SW480 (cell line): ENCODE measurements around the gene KRTAP4-7.
"Not testable (repeated sequence)": the region's sequence is repeated elsewhere in the genome, so short reads cannot be mapped to it uniquely, and the experiment has no call there.

Experiments
- DNase-seq: peaks from one replicate; pipeline ENCODE4 v3.0.0-alpha.2; 2016; ENCODE audit warnings: low spot score

KRTAP4-7 gene

GRCh38 chr17:41065016-41065689 is 18.8 kb upstream of the KRTAP4-7 start:
- not testable (repeated sequence) for DNase-seq

DNA sequence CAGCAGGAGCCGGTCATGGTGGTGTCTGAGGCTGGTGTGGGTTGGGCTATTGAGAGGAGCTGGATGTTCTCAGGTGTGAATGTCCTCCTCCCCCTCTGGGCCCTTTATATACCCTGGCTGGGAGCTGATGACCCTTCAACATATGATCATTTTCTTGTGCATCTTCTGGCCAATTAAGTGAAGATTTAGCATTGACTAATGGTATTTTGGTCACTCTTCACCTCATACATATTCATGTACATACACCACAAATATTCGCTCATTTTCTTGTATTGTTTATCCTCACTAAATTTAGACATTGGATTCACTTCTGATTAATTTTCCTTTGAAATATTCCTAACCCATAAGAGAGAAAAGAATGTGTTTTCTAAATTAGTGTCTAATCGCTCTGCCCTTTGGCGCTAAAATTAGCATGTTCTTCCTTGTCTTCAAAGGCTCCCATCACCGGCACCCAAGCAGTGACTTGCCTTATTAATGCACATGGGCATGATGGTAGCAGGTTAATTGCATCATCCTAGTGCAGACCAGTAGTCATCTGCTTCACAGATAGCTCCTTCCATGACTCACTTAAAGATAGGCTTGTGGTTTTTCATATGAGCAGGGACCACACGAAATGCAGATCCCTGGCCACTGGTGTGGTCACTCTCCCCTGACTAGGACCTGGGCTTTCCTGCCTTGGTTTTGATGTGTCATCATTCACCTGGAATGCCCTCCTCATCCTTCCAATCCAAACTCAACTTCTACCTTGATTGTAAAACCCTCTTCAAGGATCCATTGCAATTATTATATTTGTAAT is 17.9 kb upstream of the KRTAP4-7 start, which contains the start of gene KRTAP2-4:
TSS of gene KRTAP2-4 (minus strand) at position 51 of the 796 bp plus-strand sequence. CDS start at position 17, 34 bp downstream.
- DNase-seq = peak; percentile 94

DNA sequence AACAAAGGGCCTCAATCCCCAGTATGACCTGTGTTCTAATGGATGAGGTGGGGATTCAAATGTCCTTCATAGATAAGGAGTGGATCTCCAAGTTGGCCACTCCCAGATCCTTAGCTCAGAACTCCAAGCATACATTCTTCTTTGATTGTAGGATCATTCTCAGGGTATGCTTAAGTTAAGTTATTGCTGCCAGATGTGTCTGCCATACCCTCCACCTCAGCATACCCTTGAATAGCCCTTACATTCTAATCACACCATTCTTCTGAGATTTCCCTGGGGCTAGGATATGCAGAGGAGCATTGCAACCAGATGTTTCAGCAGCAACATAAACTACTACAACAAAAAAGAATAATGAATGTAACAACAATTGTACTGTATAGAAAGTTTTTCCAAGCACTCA is 16.7 kb upstream of the KRTAP4-7 start:
- no peak for DNase-seq

DNA sequence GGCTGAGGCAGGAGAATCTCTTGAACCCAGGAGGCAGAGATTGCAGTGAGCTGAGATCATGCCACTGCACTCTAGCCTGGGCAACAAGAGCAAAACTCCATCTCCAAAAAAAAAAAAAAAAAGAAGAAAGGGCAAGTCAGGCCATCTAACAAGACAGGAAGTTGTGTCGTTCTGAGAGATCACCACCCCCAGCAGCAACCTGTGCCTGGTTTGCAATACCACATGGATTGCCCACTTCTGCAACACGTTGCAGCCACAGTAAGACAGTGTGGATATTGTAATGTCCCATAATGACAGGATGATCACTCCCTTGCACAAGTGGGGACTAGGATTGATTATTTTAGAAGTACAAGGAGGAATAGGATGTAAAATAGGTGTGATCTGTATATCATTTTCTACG is 14.9 kb upstream of the KRTAP4-7 start:
- no peak for DNase-seq

DNA sequence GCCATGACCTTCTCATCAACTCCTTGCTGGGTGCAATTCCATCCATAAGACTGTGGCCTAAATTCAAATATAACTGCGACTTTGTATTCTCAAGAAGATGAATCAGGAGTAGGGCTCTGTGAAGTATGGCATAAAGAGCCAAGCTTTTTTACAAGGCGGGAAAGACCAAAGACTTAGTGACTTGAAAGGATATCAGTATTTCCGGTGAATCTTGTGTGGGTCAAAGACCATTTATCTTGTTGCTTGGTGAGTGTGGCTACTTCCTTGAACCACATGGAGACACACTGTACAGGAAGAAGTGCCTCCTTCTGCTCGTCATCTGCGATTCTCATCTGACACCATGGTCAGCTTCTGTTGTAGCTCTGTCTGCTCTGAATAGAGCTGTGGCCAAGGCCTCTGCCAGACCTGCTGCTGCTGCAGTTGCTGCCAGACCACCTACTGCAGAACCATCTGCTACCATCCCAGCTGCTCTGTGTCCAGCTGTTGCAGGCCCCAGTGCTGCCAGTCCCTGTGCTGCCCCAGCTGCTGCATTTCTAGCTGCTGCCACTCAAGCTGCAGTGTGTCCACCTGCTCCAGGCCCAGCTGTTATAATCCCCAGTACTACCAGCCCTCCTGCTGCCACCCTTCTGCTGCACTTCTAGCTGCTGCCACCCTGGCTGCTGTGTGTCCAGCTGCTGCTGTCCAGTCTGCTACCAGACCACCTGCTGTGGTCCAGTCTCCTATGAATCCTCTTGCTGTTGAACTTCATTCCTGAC is 12.2 kb upstream of the KRTAP4-7 start:
- DNase-seq = no peak

DNA sequence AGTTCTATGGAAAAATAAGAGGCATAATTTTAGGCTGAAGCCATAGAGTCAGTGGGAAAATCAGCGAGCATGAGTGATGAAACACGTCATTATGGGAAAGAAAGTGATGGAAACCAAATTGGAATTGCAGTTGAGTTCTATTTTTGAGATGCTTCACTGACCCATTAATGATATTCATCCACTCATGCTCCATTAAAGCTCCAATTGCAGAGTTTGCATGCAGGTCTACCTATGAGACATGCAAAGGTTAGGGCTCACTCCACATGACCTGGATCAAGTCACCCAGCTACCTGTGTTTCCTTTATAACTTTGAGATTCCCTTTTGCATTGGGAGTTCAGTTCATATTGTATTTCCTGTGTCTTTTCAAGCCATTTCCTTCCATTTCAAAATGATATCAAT is 10.3 kb upstream of the KRTAP4-7 start:
- DNase-seq = no peak

GRCh38 chr17:41076788-41077187 is 7.2 kb upstream of the KRTAP4-7 start:
- no peak for DNase-seq

DNA sequence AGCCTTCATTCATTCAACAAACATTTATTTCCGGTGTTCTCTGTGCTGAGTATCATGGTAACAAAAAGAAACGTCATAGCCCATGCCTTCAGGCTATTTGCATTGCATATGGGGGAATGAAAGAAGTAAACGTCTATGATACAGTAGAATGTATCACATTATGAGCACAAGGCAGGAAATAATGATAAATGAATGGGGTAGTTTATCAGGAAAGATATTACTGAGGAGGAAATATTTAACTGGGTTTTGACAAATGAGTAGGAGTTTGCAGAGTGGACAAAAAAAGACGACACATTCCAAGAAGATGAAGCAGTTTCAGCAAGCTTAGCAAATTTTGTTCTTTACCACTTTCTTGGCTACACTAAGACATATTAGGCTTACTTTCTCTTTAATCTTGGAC is 1.3 kb upstream of the KRTAP4-7 start:
- DNase-seq = no peak

DNA sequence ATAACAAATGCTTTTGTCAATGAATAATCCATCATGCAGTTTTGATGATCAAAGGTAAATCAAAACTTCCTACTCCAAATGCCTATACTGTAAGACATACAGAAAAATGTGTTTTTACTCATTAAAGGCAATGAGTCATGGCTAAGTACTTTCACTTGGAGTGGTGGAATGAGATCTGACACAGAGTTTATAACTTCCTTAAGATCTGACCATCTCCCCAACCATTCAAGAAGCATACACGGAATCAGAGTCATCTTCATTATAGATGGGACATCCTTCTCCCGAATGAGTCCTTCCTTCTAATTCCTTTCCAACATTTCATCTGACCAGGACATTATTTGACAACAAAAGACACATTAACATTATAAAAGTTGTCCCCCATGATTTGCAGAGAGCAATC is 523 bp upstream of the KRTAP4-7 start:
- DNase-seq = not testable (repeated sequence)

DNA sequence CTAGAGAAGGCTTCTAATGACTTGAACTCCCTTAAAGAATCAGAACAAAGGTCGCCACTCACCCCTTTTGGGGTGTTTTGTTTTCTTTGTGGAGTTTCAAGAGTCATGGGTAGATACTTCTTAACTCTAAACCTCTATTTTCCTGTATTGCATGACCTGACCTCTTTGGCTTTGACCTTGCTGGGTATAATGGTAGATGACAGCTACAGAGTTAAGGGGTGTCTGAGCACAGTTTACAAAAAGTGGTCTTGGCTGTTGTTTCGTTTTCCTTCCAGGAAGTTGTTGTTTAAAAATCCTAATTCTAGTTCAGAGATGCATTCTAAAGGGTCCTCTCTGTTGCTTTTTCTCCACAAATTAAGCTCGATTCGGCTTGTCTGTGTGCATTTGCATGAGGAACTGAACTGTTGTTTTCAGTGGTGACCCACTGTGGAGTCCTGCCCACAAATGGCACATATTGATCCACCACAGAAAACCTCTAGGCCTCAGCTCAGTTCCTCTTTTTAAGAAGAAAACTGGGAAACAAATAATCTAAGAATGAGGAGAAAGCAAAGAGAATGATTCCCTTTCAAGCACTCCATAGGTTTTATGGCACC is 4.9 kb downstream of the KRTAP4-7 start:
- not testable (repeated sequence) for DNase-seq

DNA sequence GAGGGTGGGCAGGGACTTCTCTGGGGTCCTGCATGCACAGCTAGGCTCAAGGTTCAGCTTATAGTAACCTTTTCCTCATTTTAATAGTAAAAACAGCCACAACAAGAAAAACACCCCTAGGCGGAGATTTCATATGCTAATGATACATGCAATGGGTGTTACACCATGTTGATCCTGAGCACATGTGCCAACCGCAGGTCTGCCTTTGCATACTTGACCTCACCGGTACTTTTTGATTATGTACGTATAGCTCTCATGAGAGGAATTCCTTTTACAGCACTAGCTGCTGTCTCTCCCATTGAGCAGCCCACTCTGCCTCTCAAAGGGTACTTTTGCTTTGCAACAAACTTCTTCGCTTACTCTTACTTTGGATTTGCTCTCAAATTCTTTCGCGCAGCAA is 12.1 kb downstream of the KRTAP4-7 start:
- DNase-seq = peak; percentile 14

DNA sequence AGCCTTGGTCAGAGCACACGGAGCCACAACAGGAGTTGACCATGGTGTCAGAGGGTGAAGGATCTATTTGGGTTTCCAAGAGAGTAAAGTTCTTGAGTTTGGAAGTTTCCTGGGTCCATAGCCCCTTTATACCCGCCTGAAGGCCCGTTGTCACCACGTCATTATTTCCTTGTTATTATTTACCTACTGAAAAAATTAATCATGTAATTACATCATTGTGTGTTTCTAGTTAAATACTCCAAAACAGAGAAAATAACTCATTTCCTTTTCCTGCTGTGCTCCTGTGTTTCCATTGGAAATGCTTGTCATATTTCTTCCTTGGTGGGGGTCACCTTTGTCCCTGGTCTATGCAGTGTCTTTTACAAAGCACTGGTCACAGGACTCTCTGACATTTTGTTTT is 14.1 kb downstream of the KRTAP4-7 start, which contains the start of gene KRTAP4-8:
TSS of gene KRTAP4-8 (minus strand) at position 101 of the 400 bp plus-strand sequence. CDS start at position 43, 58 bp downstream.
- no peak for DNase-seq

- no peak for DNase-seq
These were observed 14.5 kb downstream of the KRTAP4-7 start for GRCh38 chr17:41098481-41098880.

DNA sequence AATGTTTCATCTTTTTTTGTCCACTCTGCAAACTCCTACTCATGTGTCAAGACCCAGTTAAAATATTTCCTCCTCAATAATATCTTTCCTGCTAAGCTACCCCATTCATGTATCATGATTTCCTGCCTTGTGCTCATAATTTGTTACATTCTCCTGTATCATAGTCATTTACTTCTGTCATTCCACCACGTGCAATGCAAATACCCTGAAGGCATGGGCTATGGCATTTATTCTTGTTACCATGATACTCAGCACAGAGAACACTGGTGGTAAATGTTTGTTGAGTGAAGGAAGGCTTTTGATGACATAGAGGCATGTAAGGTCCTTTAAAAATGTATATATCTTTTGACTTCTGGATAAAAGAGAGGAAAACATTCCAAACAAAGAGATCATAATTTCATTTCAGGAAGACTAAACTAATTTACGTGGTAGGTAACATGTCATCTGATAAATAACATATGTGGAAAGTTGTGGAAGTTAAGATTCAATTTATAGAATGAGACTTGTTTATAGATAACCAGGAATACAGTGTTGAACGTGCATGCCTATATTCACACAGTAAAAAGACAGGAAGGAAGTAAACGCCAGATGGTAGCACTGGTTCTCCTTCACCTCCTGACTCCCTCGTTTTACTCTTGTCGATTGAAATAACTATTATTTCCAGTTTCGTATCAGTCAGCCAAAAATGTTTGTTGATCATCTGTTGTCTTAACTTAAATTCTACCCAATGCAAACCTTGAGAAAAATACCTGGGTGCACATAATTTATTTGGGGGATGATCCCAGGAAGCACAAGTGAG is 15.9 kb downstream of the KRTAP4-7 start:
- not testable (repeated sequence) for DNase-seq

GRCh38 chr17:41101586-41102259 is 17.8 kb downstream of the KRTAP4-7 start, which contains the start of gene KRTAP4-16:
TSS of gene KRTAP4-16 (minus strand) at chr17:41102209. CDS start at chr17:41102209, 0 bp downstream.
- no peak for DNase-seq

DNA sequence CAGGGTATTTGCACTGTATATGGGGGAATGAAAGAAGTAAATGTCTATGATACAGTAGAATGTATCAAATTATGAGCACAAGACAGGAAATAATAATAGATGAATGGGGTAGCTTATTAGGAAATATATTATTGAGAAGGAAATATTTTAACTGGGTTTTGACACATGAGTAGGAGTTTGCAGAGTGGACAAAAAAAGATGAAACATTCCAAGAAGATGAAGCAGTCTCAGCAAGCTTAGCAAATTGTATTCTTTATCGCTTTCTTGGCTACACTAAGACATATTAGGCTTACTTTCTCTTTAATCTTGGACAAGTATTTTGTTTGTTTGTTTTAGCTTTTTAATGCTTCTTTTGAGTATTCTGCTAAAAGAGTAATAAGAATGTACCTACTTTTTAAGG is 19.9 kb downstream of the KRTAP4-7 start:
- DNase-seq = no peak

- DNase-seq = peak; percentile 18
These were observed 20.6 kb downstream of the KRTAP4-7 start for GRCh38 chr17:41104386-41105038.

- not testable (repeated sequence) for DNase-seq
These were observed 21.4 kb downstream of the KRTAP4-7 start, which contains the start of gene KRTAP4-9 for GRCh38 chr17:41105347-41105746. TSS of gene KRTAP4-9 (plus strand) at chr17:41105389. CDS start at chr17:41105389, 0 bp downstream.

DNA sequence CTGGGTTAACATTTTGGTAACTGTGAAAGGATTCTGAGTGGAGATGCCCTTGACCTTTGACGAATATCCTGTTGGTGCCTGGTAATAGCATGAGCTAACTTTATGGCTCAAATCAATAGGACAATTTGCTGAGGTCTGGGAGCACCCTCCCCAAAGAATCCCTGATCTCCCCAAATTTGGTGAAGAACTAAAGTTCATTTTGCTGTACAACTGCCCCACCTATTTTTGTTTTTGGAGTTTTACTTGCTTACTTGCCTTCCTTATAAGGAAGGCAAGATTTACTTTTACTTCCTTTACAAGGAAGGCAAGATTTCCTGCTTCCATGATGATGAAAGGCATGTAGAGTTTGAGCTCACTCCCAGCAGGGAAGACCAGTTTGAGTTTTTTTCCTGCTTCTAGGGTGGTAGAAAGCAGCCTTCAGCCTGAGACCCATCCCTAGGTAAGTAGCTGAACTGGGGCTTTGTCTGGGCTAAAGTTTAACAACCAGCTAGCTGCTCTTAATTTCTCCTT is 24.0 kb downstream of the KRTAP4-7 start:
- DNase-seq = no peak
